NCI-H2171 (cell line): ENCODE data around the gene LAMA2.

Experiments used
- DNase-seq: peaks from one replicate; lab custom pipeline; 2025; lab: John Stamatoyannopoulos, UW

LAMA2 gene

DNA sequence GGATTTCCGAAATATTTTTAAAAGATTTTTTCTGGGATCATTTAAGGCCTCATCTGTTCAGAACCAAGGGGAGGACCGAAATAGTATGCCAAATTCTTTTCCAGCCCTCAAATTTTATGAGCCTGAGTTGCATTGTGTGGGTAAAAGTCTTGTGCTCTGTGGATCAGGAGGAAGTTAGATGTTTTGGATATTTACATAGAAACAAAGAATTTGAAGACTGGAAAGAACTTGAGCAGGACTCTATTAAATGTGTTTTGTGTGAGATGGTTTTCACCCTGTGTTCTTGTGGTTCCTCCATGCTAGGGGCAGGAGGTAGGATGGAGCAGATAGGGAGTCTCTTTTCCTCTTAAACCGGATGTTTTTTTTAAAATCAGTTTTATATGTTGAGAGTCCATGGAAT, 329.1 kb downstream of the LAMA2 start:
- DNase-seq: no peak

DNA sequence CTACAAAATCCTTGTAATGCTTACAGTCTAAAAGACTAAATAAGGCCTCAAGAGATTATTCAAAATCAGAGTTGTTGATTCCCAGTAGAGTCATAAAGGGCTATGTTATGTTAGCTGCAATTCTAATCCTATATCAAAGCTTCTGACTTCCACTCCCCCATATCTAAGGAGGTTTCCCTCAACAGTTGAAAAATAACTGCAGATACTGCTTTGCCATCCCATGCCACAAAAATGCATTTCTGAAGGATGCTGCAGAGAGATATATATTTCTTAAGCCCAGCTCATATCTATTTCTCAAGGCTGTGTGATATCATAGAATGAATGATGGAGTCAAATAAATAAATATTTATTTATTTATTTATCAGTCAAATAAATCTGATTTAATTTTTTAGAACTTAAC, 332.3 kb downstream of the LAMA2 start:
- no peak for DNase-seq

DNA sequence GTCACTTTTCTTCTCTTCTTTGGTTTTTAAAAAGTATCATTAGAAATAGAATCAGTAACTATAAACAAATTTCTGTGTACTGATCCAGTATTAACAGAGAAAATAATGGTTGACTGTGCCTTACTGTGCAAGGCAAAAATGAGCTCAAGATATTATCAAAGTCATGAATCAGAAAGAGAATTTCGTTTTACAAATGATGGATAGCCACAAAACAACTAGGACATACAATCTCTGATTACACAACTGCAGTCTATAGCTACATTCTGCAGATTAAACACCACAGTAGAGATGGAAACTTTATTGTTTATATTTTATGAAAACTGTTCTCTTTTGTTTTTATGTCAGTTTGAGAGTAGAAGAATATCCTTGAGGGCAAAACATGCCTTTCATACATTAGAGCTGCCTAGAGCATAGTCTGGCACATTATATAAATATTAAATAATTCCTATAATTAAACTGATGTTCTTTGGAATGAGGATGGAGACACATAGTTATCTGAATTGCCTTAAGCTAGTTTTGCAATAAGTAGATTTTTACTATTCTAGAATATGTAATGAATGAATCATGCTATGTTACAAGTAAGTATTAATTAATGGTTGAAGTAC, 333.1 kb downstream of the LAMA2 start:
- DNase-seq: no peak

DNA sequence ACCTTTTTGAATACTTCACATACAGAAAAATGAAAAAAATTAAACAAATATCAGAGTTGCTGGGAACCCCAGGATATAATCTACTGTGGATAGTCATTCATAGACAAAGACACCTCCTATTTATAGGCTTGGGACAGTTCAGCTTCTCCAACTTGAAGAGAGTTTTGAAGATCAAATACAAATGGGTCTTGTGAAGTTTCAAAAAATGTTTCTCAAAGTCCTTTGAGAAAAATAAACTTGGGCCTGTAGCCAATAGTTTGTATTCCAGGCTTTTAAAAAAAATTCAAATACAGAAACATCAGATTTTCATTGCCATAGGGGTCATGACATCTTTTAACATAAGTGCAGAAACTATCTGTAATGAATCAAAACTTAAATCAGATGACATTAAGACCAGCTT, 334.8 kb downstream of the LAMA2 start:
- DNase-seq: no peak

GRCh38 chr6:129233458-129234134, 350.7 kb downstream of the LAMA2 start:
- no peak for DNase-seq

DNA sequence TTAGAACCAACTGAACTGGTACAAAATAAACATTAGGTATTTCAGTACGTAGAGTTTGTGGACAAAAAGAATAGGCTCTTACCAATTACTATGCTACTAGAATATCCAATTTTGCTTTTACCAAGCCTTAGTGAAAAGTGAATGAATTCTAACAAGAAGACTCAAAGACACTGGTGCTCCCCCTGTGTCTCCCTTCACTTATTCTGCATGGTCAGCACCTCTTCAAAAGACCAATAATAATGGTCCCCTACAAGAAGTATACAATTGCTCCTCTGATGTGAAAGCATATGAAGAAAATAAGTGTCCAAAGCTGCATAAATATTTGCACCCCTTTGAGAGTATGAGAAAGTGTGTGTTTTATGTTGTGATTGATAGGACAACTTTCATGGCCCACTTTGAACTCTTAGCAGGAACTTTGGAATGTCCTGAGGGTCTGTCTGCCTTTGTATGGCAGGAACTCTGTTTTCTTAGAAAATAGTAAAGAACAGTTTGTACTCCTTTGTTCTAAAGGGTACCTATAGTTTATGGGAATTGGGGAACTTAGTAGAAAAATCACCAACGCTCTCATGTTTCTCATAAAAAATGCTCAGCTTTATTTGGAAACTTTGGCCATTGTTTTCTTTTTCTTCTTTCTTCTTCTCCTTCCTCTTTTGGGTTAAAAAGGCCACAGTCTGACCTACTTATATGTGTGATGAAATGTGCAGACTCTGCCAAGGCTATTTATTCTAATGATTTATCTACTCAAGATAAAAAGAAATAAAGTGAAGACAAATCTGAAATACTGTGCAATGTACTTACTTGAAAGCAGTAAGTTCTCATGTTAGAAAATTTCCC, 352.4 kb downstream of the LAMA2 start:
- no peak for DNase-seq

DNA sequence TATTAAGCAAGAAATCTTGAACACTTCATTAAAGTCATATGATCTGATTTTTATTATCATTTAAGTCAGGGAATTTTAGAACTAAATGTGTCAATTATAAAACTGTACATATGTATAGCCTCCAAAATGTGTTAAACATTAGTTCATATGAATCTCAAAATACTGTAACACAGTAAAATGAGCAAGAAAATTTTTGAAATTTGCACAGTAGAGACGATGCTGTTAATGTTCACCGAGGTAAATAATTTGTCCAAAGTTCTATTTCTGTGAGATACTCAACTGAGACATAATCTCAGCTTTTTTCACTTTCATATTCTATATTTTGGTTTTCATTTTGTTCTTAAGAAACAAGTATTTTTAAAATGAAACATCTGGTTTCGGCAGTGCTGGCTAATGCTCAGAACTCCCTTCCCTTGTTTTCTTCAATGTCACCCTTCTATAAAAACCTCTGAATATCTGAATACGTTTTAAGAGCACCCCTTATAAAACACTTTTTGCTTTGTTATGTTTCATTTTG, 353.1 kb downstream of the LAMA2 start:
- no peak for DNase-seq

GRCh38 chr6:129238991-129239390, 356.1 kb downstream of the LAMA2 start:
- DNase-seq: no peak

- DNase-seq: no peak
Observed at GRCh38 chr6:129239825-129240491, 357.0 kb downstream of the LAMA2 start.

DNA sequence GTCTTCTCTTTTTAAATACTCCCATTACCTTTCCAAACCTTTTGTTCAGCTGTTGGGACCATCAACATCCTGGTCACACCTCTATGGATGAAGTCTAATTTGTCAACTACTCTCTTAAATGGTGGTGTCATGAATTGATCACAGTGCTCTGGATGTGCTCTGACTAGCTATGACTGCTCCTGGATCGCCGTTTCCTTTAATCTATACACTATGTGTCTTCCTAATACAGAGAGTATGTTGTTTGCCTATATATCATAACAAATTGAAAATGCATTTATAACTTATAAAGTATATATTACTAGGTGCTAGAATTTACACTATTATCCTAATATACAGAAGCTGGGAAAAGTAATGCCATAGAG, 357.5 kb downstream of the LAMA2 start:
- DNase-seq: no peak

DNA sequence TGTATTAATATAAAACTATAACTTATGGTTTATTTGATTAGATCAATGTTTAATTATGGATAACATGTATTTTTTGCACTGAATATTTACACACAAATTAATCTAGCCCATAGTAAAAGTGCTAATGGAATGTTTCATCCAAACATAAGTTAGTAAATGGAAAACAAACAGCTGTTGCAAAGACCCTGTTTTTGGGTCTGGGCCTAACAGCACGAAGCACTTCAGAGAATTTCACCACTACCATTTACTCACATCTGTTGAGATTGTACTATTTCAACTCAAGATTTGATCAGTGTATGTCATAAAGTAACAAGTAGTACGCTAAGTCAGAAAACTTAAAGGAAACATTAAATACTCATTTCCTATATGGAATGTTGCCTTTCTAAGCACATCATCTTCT, 359.6 kb downstream of the LAMA2 start:
- DNase-seq: no peak

- no peak for DNase-seq
Observed at GRCh38 chr6:129243377-129243776, 360.4 kb downstream of the LAMA2 start.

DNA sequence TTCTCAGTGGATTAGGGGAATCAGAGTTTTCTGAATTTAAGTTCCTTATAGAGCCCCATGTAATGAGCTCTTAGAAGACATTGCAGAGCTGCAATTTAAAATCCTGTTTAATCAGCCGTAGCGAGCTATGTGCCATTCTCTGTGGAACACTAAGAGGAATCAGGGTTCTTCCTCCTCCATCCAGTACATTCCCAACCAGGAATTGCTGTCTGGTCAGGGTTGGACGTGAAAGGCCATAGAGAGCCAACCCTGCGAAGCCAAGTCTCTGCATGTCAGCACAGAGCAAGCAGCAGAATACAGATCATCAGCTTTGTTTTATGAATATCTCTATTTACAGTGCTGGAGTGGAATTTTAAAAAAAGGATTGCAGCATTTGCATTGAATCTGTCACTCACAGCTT, 366.0 kb downstream of the LAMA2 start:
- no peak for DNase-seq

DNA sequence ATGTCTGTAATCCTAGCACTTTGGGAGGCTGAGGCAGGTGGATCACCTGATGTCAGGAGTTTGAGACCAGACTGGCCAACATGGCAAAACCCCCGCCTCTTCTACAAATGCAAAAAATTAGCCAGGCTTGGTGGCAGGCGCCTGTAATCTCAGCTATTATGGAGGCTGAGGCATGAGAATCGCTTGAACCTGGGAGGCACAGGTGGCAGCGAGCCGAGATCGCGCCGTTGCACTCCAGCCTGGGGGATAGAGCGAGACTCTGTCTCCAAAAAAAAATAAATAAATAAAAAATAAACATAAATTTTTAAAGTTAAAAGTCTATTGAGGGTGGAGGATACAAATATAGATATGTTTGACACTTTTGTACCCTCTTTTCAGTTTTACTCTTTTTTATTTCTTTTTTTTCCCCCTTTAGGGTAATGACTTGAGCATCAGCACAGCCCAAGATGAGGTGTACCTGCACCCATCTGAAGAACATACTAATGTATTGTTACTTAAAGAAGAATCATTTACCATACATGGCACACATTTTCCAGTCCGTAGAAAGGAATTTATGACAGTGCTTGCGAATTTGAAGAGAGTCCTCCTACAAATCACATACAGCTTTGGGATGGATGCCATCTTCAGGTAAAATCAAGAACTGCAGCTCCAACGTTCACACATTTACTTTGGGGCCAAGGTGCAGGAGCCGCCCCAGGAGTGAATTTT, 368.9 kb downstream of the LAMA2 start:
- DNase-seq: no peak

GRCh38 chr6:129252377-129253071, 369.6 kb downstream of the LAMA2 start:
- no peak for DNase-seq

GRCh38 chr6:129253242-129253641, 370.3 kb downstream of the LAMA2 start:
- DNase-seq: no peak

GRCh38 chr6:129253727-129254126, 370.8 kb downstream of the LAMA2 start:
- no peak for DNase-seq

GRCh38 chr6:129257196-129257595, 374.3 kb downstream of the LAMA2 start:
- DNase-seq: no peak

GRCh38 chr6:129262661-129263060, 379.7 kb downstream of the LAMA2 start:
- no peak for DNase-seq

DNA sequence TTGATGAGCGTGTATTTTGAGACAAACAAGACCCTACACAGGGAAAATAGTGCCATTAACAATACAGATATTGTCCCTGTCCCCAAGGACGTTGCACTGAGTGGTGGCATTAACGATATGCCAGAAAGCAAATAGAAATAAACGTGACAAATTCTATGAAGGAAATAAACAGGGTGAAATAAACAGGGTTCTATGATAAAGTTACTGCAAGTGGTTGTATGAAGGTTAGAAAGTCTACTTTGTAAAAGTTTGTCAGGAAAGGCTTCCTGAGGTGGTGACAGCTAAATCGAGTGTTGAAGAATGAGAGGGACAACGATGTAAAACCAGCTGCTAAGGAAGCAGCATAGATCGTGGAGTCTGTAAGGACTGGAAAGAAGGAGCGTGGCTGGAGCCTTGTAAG, 380.2 kb downstream of the LAMA2 start:
- DNase-seq: no peak

- no peak for DNase-seq
Observed at GRCh38 chr6:129264480-129265045, 381.6 kb downstream of the LAMA2 start.
